ENCODE data around the gene ROR2. TPM values are rescaled to one million over a fixed set of nuclear protein-coding genes. Genes with fewer than 3 reads are reported as not detected.

The ROR2 gene
- total RNA-seq, 1 experiment from 2014 or later = 2.7 TPM

- Histone ChIP-seq H3K23ac (ENCODE audit: insufficient read length, low read depth, low read length) (no peak overlapping the region), H3K4me2 (ENCODE audit: insufficient read depth, insufficient read length, low read length) (no peak overlapping the region), H3K27me3 (ENCODE audit: insufficient read depth, low read length) (no peaks in the 10 kb centered on the region), H3K79me2 (ENCODE audit: insufficient read depth, low read length) (no peaks in the 10 kb centered on the region), H3K18ac (ENCODE audit: insufficient read length, low read depth, low read length) (no peak overlapping the region), H2BK120ac (ENCODE audit: low read depth, low read length, poor library complexity, severe bottlenecking) (no peak overlapping the region), H4K8ac (replicated peaks; ENCODE audit: insufficient read length, low read depth, low read length) (no peak overlapping the region), H3K4me1 (ENCODE audit: insufficient read depth, low read length) (no peaks in the 10 kb centered on the region), H3K9ac (ENCODE audit: extremely low read depth, insufficient read length, low read length) (no peak overlapping the region), H3K56ac (ENCODE audit: insufficient read length, low read depth, low read length) (no peak overlapping the region), H3K14ac (ENCODE audit: insufficient read depth, low read length) (no peak overlapping the region), H4K20me1 (ENCODE audit: control insufficient read depth, insufficient read depth, insufficient read length) (no peaks in the 10 kb centered on the region), H3K23me2 (ENCODE audit: insufficient read length, low read depth, low read length, poor library complexity, severe bottlenecking) (no peaks in the 10 kb centered on the region), H4K91ac (ENCODE audit: insufficient read length, low read depth, low read length) (no peak overlapping the region), H2BK12ac (ENCODE audit: insufficient read length, low read depth, low read length) (no peak overlapping the region), H2AK5ac (ENCODE audit: insufficient read length, low read length) (no peak overlapping the region), H3K9me3 (ENCODE audit: control insufficient read depth, low read depth, low read length) (no peaks in the 10 kb centered on the region), H2BK15ac (ENCODE audit: low read depth, low read length) (no peak overlapping the region), H4K5ac (ENCODE audit: insufficient read length, low read depth, low read length) (no peak overlapping the region), H2BK20ac (ENCODE audit: low read depth, low read length, poor library complexity, severe bottlenecking) (no peak overlapping the region), H2AFZ (ENCODE audit: low read length) (no peak overlapping the region), H3K4ac (ENCODE audit: low read depth, low read length) (no peak overlapping the region), H2BK5ac (ENCODE audit: insufficient read length, low read length) (no peak overlapping the region), H3K27ac (ENCODE audit: insufficient read length, low read depth, low read length) (no peak overlapping the region), H3K79me1 (ENCODE audit: insufficient read depth, low read depth, low read length, poor library complexity, severe bottlenecking) (no peaks in the 10 kb centered on the region), H3T11ph (ENCODE audit: low read length) (no peak overlapping the region)
- Mint-ChIP-seq H3K27ac (no peak overlapping the region), H3K36me3 (ENCODE audit: insufficient read depth in 1 of 3, low read depth in 3 of 3) (peaks cover 0 to 21% (median 0%) of the 10 kb centered on the region in 3 experiments; a peak in 3 of 7 replicates), H3K4me3 (no peak overlapping the region), H3K9me3 (peaks cover 9 to 17% of the 10 kb centered on the region in 2 experiments; a peak in 4 of 5 replicates), H3K27me3 (ENCODE audit: low read depth) (peaks cover 9% of the 10 kb centered on the region), H3K4me1 (peaks cover 9 to 13% of the 10 kb centered on the region in 2 experiments)
- WGBS (ENCODE audit: extremely low coverage, insufficient read length, low lambda C conversion rate) = no CpG with 5 or more reads among the region's 5 CpGs
- DNase-seq = no peak
- no peak for TF ChIP-seq CTCF (conservative IDR thresholded peaks at IDR 0.05)
Observed at GRCh38 chr9:91785447-91785842, 164.6 kb downstream of the ROR2 start.
